ENCODE data around the gene ARX. TPM values are rescaled to one million over a fixed set of nuclear protein-coding genes. Genes with fewer than 3 reads are reported as not detected.

Gene ARX
- polyA plus RNA-seq, 3 donors = 0.06 to 0.48 TPM; not detected in 1

- WGBS, 3 donors = 0 to 26% (median 3%) methylated on average over 9 to 58 of the region's 59 CpGs
- H3K27ac ChIP-seq (ENCODE audit: low read depth, low read length) = no peak overlapping the region
Measured at GRCh38 chrX:25004485-25005032, 11.2 kb downstream of the ARX start.

- no peak overlapping the region for H3K27ac ChIP-seq (ENCODE audit: low read depth, low read length)
- WGBS, 3 donors = 12 to 24% (median 22%) methylated on average over 9 to 10 of the region's 10 CpGs
Measured at GRCh38 chrX:25004040-25004439, 11.7 kb downstream of the ARX start.

DNA sequence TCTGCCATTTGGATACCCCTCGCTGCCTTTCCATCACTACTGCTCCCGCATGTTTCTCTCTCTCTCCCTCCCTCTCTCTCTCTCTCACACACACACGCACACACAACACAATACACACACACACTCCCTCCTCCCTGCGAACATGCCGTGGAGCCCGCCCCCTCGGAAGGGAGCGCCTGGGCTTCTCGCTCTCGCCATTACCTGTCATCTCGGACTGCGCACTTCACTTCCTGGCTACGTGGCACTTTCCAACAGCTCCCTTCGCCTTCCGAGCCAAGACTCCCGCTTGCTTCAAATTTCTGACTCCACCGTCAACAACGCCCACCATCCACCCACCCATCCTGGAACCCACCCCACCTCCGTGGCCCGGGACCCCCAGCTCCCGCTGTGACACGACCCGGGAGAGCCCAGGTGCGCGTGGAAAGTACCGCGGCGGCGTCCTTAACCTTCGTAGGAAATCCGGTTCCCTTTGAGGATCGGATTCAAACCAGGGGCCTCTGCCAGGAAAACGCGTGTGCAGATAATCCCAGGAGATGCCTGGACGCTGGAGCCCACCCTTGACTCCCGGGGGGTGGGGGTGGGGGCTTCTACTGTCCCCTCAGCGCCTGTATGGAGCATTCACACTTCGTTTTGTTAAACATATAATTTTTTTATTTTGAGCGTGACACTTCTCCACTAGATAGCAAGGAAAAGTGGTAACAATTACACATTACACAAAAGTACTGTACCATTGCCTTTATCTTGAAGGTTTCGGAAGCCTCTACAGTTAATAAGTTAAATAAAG lies 12.5 kb downstream of the ARX start:
- no peak overlapping the region for H3K27ac ChIP-seq (ENCODE audit: low read depth, low read length)
- 11 to 28% (median 12%) methylated on average over 39 to 40 of the region's 40 CpGs for WGBS, 3 donors

- H3K27ac ChIP-seq (ENCODE audit: low read depth, low read length) = no peak overlapping the region
- 2 to 21% (median 2%) methylated on average over 15 to 29 of the region's 33 CpGs for WGBS, 3 donors
Measured at GRCh38 chrX:25002661-25003020, 13.1 kb downstream of the ARX start.

DNA sequence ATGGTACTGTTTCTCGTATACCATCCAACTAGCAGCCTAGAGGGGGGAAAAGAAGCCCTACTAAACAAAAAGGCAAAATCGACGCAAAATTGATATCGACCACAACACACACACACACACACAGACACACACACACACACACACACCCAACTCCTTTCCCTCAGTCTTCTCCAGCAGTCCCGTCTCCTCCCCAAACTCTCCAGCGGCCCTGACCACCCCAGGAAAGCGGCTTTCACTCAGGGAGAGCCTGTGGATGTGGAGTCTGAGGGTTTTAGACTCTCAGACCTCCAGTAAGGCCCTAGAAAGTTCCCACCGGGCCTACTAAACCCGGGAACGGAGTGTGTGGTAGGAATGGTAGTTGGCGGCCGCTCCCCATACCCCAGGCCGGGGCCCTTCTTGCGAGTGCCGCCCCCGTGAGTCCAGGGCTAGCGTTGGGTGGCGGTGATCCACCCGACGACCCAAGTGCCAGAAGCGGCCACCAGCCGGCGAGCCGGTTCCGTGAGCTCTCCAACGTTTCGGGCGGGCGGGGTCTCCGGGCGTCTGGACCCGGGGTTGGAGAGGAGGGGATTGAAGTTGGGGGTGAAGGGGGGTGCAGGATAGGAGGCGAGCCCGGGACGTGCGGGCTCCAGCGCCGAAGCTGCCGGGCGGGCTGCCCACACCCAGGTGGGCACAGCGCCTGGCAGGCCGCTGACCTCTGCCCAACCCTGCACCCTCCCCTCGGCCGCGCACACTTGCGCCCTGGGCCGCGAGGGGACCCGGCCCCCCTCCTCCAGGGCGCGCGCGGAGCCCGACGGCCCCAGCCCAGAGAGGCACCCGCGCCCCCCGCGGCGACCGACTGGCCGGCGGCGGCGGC lies 13.7 kb downstream of the ARX start:
- no peak overlapping the region for H3K27ac ChIP-seq (ENCODE audit: low read depth, low read length)
- 37 to 71% (median 43%) methylated on average over 12 to 52 of the region's 65 CpGs for WGBS, 3 donors

DNA sequence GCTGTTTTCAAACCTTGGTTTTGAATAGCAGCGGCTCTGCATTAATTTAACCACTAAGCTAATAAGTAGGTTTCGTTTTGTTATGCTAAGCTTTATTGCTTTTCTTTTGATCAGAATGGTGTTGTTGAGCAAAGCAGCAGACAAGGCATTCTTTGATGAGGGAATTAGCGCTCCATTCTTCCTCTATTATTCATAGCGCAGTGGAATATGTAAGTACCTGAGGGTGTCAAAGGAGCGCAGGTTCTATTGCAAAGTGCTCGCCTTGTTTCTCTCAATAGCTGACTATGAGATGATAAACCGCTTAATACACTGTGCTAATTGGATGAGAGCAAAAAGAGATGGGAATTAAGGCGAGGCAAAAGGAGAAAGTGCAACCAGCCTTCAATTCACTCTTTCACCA lies 16.3 kb downstream of the ARX start:
- WGBS, 3 donors = 53 to 97% (median 93%) methylated on average over 8 of the region's 8 CpGs

GRCh38 chrX:24996096-24996709 lies 19.6 kb downstream of the ARX start:
- 55 to 89% (median 87%) methylated on average over 5 of the region's 5 CpGs for WGBS, 3 donors

More for the DNA sequence above, 16.3 kb downstream of the ARX start:
- no peak overlapping the region for H3K27ac ChIP-seq (ENCODE audit: low read depth, low read length)

GRCh38 chrX:24993879-24994278 lies 21.9 kb downstream of the ARX start:
- H3K27ac ChIP-seq (ENCODE audit: low read depth, low read length) = no peak overlapping the region
- 55 to 94% (median 83%) methylated on average over 8 of the region's 8 CpGs for WGBS, 3 donors

More at GRCh38 chrX:24996096-24996709, 19.6 kb downstream of the ARX start:
- no peak overlapping the region for H3K27ac ChIP-seq (ENCODE audit: low read depth, low read length)

DNA sequence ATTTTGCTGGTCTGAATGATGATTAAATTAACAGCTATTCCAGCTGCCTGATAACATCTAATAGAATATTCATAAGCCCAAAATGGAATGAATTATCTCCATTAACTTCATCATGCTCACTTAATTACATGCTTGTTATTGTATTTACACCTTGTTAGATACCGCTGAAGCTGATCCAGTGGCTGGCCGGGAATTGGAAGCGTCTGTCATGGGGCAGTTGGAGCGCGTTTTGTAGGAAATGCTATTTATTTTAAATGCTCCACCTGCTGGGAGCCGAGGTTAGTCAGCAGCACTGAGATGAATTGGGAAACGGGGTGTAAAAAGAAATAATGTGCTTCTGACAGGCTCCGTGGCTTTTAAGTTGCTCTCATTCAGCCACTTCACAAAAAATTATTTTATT lies 25.2 kb downstream of the ARX start:
- 54 to 88% (median 84%) methylated on average over 8 of the region's 8 CpGs for WGBS, 3 donors

GRCh38 chrX:24988314-24988713 lies 27.5 kb downstream of the ARX start:
- H3K27ac ChIP-seq (ENCODE audit: low read depth, low read length) = no peak overlapping the region
- WGBS, 3 donors = 64 to 83% (median 78%) methylated on average over 4 of the region's 4 CpGs

More for the DNA sequence above, 25.2 kb downstream of the ARX start:
- H3K27ac ChIP-seq (ENCODE audit: low read depth, low read length) = no peak overlapping the region

- no peak overlapping the region for H3K27ac ChIP-seq (ENCODE audit: low read depth, low read length)
- WGBS, 3 donors = 59 to 95% (median 94%) methylated on average over 4 of the region's 4 CpGs
Measured at GRCh38 chrX:24987731-24988130, 28.0 kb downstream of the ARX start.

- WGBS, 3 donors = 77 to 98% (median 95%) methylated on average over 1 of the region's 1 CpG
Measured at GRCh38 chrX:24985120-24985519, 30.6 kb downstream of the ARX start.

GRCh38 chrX:24983931-24984330 lies 31.8 kb downstream of the ARX start:
- no peak overlapping the region for H3K27ac ChIP-seq (ENCODE audit: low read depth, low read length)
- WGBS, 3 donors = 81 to 94% (median 92%) methylated on average over 3 of the region's 3 CpGs

More at GRCh38 chrX:24985120-24985519, 30.6 kb downstream of the ARX start:
- H3K27ac ChIP-seq (ENCODE audit: low read depth, low read length) = no peak overlapping the region

GRCh38 chrX:24982306-24982965 lies 33.3 kb downstream of the ARX start:
- no peak overlapping the region for H3K27ac ChIP-seq (ENCODE audit: low read depth, low read length)
- 75 to 90% (median 84%) methylated on average over 5 of the region's 5 CpGs for WGBS, 3 donors

DNA sequence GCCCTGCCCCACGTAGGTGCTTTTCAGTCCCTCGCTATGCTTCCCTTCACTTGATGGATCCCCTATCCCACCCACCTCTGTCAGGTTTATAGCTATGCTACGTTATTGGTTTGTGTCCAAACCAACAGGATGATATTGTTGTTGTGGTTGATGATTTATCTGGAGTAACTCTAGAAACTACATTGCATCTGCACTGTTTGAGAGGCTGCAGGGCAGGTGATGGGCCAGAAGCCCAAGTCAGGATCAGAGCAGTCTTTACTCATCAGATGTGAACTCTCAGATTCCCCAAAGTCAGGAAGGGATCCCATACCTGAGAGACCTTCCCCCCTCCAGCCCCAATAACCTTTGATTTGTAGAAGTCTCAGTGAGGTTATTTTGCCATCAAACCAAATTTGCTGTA lies 34.7 kb downstream of the ARX start:
- 65 to 98% (median 93%) methylated on average over 3 of the region's 3 CpGs for WGBS, 3 donors

DNA sequence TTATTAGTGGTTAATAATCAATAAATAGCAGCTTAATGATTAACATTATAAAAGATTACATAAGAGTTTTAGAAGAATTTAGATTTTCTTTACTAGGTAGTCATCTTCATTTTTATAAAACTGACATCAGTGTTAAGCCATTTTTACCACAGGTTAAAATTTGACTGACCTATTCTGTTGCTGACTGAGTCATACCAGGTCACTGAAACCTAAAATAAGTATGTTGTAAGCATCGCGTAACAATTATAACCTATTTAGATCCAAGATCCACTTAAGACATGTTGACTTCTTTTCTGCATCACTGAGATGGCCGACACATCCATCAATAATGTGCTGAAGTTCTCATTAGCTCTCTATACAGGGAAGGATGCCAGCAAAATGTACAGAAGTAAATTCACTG lies 36.7 kb downstream of the ARX start:
- 92 to 98% (median 98%) methylated on average over 3 of the region's 3 CpGs for WGBS, 3 donors
- no peak overlapping the region for H3K27ac ChIP-seq (ENCODE audit: low read depth, low read length)

More for the DNA sequence above, 34.7 kb downstream of the ARX start:
- no peak overlapping the region for H3K27ac ChIP-seq (ENCODE audit: low read depth, low read length)

DNA sequence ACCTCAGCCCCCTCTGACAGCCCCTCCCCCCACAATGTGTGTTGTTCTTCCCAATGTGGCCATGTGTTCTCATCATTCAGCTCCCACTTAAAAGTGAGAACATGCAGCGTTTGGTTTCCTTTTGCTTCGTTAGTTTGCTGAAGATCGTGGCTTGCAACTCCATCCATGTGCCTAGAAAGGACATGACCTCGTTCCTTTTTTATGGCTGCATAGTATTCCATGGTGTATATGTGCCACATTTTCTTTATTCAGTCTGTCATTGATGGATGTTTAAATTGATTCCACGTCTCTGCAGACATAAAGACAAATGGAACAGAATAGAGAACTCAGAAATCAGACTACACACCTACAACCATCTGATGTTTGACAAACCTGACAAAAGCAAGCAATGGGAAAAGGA lies 46.0 kb downstream of the ARX start:
- no peak overlapping the region for H3K27ac ChIP-seq (ENCODE audit: low read depth, low read length)
- 78 to 99% (median 98%) methylated on average over 5 of the region's 5 CpGs for WGBS, 3 donors

GRCh38 chrX:24965372-24965771 lies 50.4 kb downstream of the ARX start:
- H3K27ac ChIP-seq (ENCODE audit: low read depth, low read length) = no peak overlapping the region
- 70 to 89% (median 86%) methylated on average over 1 of the region's 1 CpG for WGBS, 3 donors

Data from adipose tissue (tissue), 3 donors.